HEK293 (cell line): Measurements from ENCODE around the gene PPRC1.

Experiments used
- CTCF ChIA-PET: fragments of 350-600 bp; formaldehyde crosslinking; extraction: SDS; loops from one replicate; lab custom pipeline; 2021; ENCODE audit warnings: antibody characterized with exemption; lab: Yijun Ruan, JAX
- POLR2A ChIA-PET: fragments of 300-600 bp; formaldehyde crosslinking; extraction: SDS; loops from one replicate; lab custom pipeline; 2020; ENCODE audit warnings: antibody characterized with exemption, inconsistent platforms; lab: Yijun Ruan, JAX
- H3K27ac ChIP-seq: fragments of 200-500 bp; sonication (Bioruptor generic); 2 replicates; pipeline ENCODE4 v1.5.1; 2014; ENCODE audit warnings: low read depth, low read length, control low read depth, inconsistent platforms; ENCODE audit errors: extremely low read depth
- H3K36me3 ChIP-seq, 2 experiments: fragments of 200-500 bp in 1 of 2; sonication (Bioruptor generic) in 1 of 2; 1 replicate in 1 of 2; 2 replicates in 1 of 2; pipeline ENCODE4 v1.5.1; 2014 to 2017; ENCODE audit warnings: inconsistent platforms in 2 of 2, low read length in 2 of 2; ENCODE audit not compliant: control insufficient read depth in 2 of 2, insufficient read depth in 1 of 2
- H3K4me1 ChIP-seq: fragments of 200-500 bp; sonication (Bioruptor generic); 2 replicates; pipeline ENCODE4 v1.5.1; 2014; ENCODE audit warnings: mild to moderate bottlenecking, low read length, inconsistent platforms; ENCODE audit not compliant: control insufficient read depth, insufficient read depth
- H3K4me3 ChIP-seq: 2 replicates; pipeline ENCODE4 v1.5.1; 2011; ENCODE audit warnings: low read depth, mild to moderate bottlenecking, control low read depth, low read length, moderate library complexity
- H3K9me3 ChIP-seq: fragments of 200-500 bp; sonication (Bioruptor generic); 2 replicates; pipeline ENCODE4 v1.5.1; 2014; ENCODE audit warnings: low read depth, low read length, inconsistent platforms; ENCODE audit not compliant: control insufficient read depth, insufficient read depth
- BCL6B ChIP-seq: fragments of 450-650 bp; formaldehyde crosslinking; IDR thresholded peaks from 2 replicates; pipeline ENCODE4 v1.5.1; 2017; ENCODE audit warnings: missing biosample characterization, missing genetic modification characterization
- EGR2 ChIP-seq: fragments of 450-650 bp; formaldehyde crosslinking; IDR thresholded peaks from 2 replicates; pipeline ENCODE4 v1.5.1; 2016; ENCODE audit warnings: low read depth, missing biosample characterization, missing genetic modification characterization
- IKZF3 ChIP-seq: fragments of 450-650 bp; IDR thresholded peaks from 2 replicates; pipeline ENCODE4 v1.5.0; 2018; ENCODE audit warnings: missing biosample characterization, mild to moderate bottlenecking, missing genetic modification characterization, moderate library complexity
- PRDM1 ChIP-seq: fragments of 450-650 bp; formaldehyde crosslinking; IDR thresholded peaks from 2 replicates; pipeline ENCODE4; 2016; ENCODE audit warnings: missing biosample characterization, missing genetic modification characterization
- ZBTB1 ChIP-seq: fragments of 450-650 bp; formaldehyde crosslinking; IDR thresholded peaks from 2 replicates; pipeline ENCODE4 v1.5.1; 2016; ENCODE audit warnings: missing biosample characterization, missing genetic modification characterization
- ZBTB17 ChIP-seq: fragments of 450-650 bp; formaldehyde crosslinking; IDR thresholded peaks from 2 replicates; pipeline ENCODE4 v1.5.1; 2016; ENCODE audit warnings: missing biosample characterization, missing genetic modification characterization
- ZBTB48 ChIP-seq: fragments of 450-650 bp; formaldehyde crosslinking; IDR thresholded peaks from 2 replicates; pipeline ENCODE4 v1.5.1; 2016; ENCODE audit warnings: missing biosample characterization, missing genetic modification characterization
- ZFHX2 ChIP-seq: fragments of 450-650 bp; formaldehyde crosslinking; conservative IDR thresholded peaks from 2 replicates; pipeline ENCODE4 v1.5.1; 2016; ENCODE audit warnings: missing biosample characterization, missing genetic modification characterization
- ZNF311 ChIP-seq: fragments of 450-650 bp; formaldehyde crosslinking; IDR thresholded peaks from 2 replicates; pipeline ENCODE4 v1.5.1; 2017; ENCODE audit warnings: missing biosample characterization, missing genetic modification characterization, borderline replicate concordance
- ZNF513 ChIP-seq: fragments of 450-650 bp; IDR thresholded peaks from 2 replicates; pipeline ENCODE4 v1.5.1; 2018; ENCODE audit warnings: missing biosample characterization, missing genetic modification characterization
- ZNF544 ChIP-seq: fragments of 450-650 bp; formaldehyde crosslinking; IDR thresholded peaks from 2 replicates; pipeline ENCODE4 v1.5.0; 2017; ENCODE audit warnings: missing biosample characterization, missing genetic modification characterization
- ZNF623 ChIP-seq: fragments of 450-650 bp; formaldehyde crosslinking; IDR thresholded peaks from 2 replicates; pipeline ENCODE4 v1.5.1; 2016; ENCODE audit warnings: missing biosample characterization, missing genetic modification characterization
- ZNF701 ChIP-seq: fragments of 450-650 bp; formaldehyde crosslinking; IDR thresholded peaks from 2 replicates; pipeline ENCODE4 v1.5.1; 2016; ENCODE audit warnings: missing biosample characterization, missing genetic modification characterization
- ZNF837 ChIP-seq: fragments of 450-650 bp; formaldehyde crosslinking; IDR thresholded peaks from 2 replicates; pipeline ENCODE4 v1.5.1; 2016; ENCODE audit warnings: missing biosample characterization, missing genetic modification characterization

The PPRC1 gene

GRCh38 chr10:102153093-102153620 lies 20.3 kb downstream of the PPRC1 start:
- TF ChIP-seq ZNF837 (tag by site-specific recombination) (no peak), ZNF544 (tag by site-specific recombination) (no peak), ZNF701 (tag by site-specific recombination) (no peak), ZNF623 (no peak), ZBTB17 (tag by site-specific recombination) (0 out of 2 replicates have a peak, but pooled peaks have one; percentile 9), PRDM1 (tag by site-specific recombination) (peak; percentile 74; the same call in 1 of the 2 replicates), ZBTB1 (tag by site-specific recombination) (no peak), IKZF3 (tag by site-specific recombination) (no peak)
- H3K36me3 ChIP-seq, result peaks cover 51 to 63% of the 10 kb centered on the region in 2 experiments
- peaks cover 2% of the 10 kb centered on the region; the same call in 1 of the 2 replicates for H3K4me1 ChIP-seq
- H3K27ac ChIP-seq, result 0 out of 2 replicates have a peak overlapping the region, but pooled peaks have one; percentile 8
- no peaks in the 10 kb centered on the region for H3K9me3 ChIP-seq
- CTCF ChIA-PET, result interaction anchor here (0.9 to 5.0 kb wide), 3 partner anchors 16 to 79 kb away, joined by 3 to 31 read pairs (median 6); no protein-coding TSS in a partner anchor
- H3K4me3 ChIP-seq, result peak overlapping the region; percentile 74
- POLR2A ChIA-PET, result interaction anchor here (0.6 to 1.0 kb wide), 2 partner anchors 16 to 334 kb away, joined by 3 to 4 read pairs; no protein-coding TSS in a partner anchor

GRCh38 chr10:102154466-102155116 lies 21.8 kb downstream of the PPRC1 start:
- no peak for TF ChIP-seq ZNF311 (tag by site-specific recombination)
- TF ChIP-seq ZFHX2, result peak; percentile 26; the same call in 1 of the 2 replicates
- no peak for TF ChIP-seq BCL6B (tag by site-specific recombination)
- 0 out of 2 replicates have a peak, but pooled peaks have one; percentile 40 for TF ChIP-seq EGR2 (tag by site-specific recombination)
- POLR2A ChIA-PET, result no interaction called here
- H3K4me1 ChIP-seq, result peaks cover 2% of the 10 kb centered on the region; the same call in 1 of the 2 replicates
- H3K36me3 ChIP-seq, result peaks cover 57 to 64% of the 10 kb centered on the region in 2 experiments
- no peak overlapping the region for H3K27ac ChIP-seq
- H3K9me3 ChIP-seq, result no peaks in the 10 kb centered on the region
- no peak overlapping the region for H3K4me3 ChIP-seq
- CTCF ChIA-PET, result interaction anchor here (1.8 to 5.0 kb wide), 2 partner anchors 15 to 23 kb away, joined by 10 to 31 read pairs; no protein-coding TSS in a partner anchor

- H3K4me1 ChIP-seq, result no peaks in the 10 kb centered on the region; the same call in 1 of the 2 replicates
- H3K27ac ChIP-seq, result no peak overlapping the region
- POLR2A ChIA-PET, result interaction anchor here (0.7 kb wide), 1 partner anchor 317 kb away, joined by 3 read pairs; no protein-coding TSS in a partner anchor
- CTCF ChIA-PET, result interaction anchor here (0.7 to 1.2 kb wide), 4 partner anchors 25 to 85 kb away, joined by 3 to 5 read pairs (median 3); partner anchors contain the start of gene PPRC1
- peaks cover 71 to 82% of the 10 kb centered on the region in 2 experiments for H3K36me3 ChIP-seq
- H3K9me3 ChIP-seq, result no peaks in the 10 kb centered on the region
- H3K4me3 ChIP-seq, result no peak overlapping the region
- peak; percentile 45; the same call in 1 of the 2 replicates for TF ChIP-seq ZNF513 (tag by site-specific recombination)
- TF ChIP-seq ZBTB48 (tag by site-specific recombination), result no peak
These were observed 24.4 kb downstream of the PPRC1 start for GRCh38 chr10:102157224-102157623.
